Breast epithelium (tissue), 4 donors: ENCODE data around the gene PKD2. TPM values are rescaled to one million over a fixed set of nuclear protein-coding genes. Genes with fewer than 3 reads are reported as not detected.
"Not testable (repeated sequence)": the region's sequence is repeated elsewhere in the genome, so short reads cannot be mapped to it uniquely, and the experiment has no call there.

Experiments used
- DNase-seq, 2 donors: peaks; one replicate each; pipeline ENCODE4 v3.0.0-alpha.2; 2019; ENCODE audit warnings: low spot score in 2 of 2
- H3K27ac ChIP-seq, 2 donors: fragments of 200-600 bp; sonication (generic) in 1 of 2; one replicate each; pipeline ENCODE4 v1.5.1; 2016 to 2019; ENCODE audit warnings: mild to moderate bottlenecking in 1 of 2
- H3K27me3 ChIP-seq, 2 donors: fragments of 200-600 bp; sonication (generic) in 1 of 2; one replicate each; pipeline versions ENCODE4 v1.5.1 to v1.6.0; 2017 to 2019; ENCODE audit warnings: control low read depth in 1 of 2, mild to moderate bottlenecking in 1 of 2
- H3K36me3 ChIP-seq: fragments of 200-600 bp; one replicate; pipeline ENCODE4 v1.5.1; 2019
- H3K4me1 ChIP-seq, 2 donors: fragments of 200-600 bp; sonication (generic); one replicate each; pipeline ENCODE4 v1.5.1; 2016 to 2019; ENCODE audit warnings: control low read depth in 1 of 2
- H3K4me3 ChIP-seq, 3 donors: fragments of 200-600 bp; sonication (generic); 1 replicate in 2 of 3; 2 replicates in 1 of 3; pipeline ENCODE4 v1.5.1; 2016 to 2019; ENCODE audit warnings: mild to moderate bottlenecking in 3 of 3, moderate library complexity in 2 of 3
- H3K9me3 ChIP-seq, 2 donors: fragments of 200-600 bp; sonication (generic) in 1 of 2; one replicate each; pipeline ENCODE4 v1.5.1; 2016 to 2019; ENCODE audit warnings: control low read depth in 1 of 2
- CTCF ChIP-seq, 3 donors: fragments of 450-650 bp; IDR thresholded peaks; one replicate each; pipeline ENCODE4 v1.5.1; 2016 to 2017; ENCODE audit warnings: antibody characterized with exemption in 3 of 3, mild to moderate bottlenecking in 3 of 3, moderate library complexity in 3 of 3
- POLR2A ChIP-seq: fragments of 450-650 bp; IDR thresholded peaks from one replicate; pipeline ENCODE4 v1.6.1; 2016; ENCODE audit warnings: antibody characterized with exemption, mild to moderate bottlenecking, moderate library complexity
- POLR2AphosphoS5 ChIP-seq, 3 donors: sonication (generic); formaldehyde crosslinking; IDR thresholded peaks; one replicate each; pipeline ENCODE4 v1.6.1; 2017; ENCODE audit warnings: antibody characterized with exemption in 3 of 3
- intact Hi-C: fragments of 100-400 bp; cut with DNase I; formaldehyde crosslinking; loops from one replicate; pipeline ENCODE4 v1.15.1; 2023; ENCODE audit warnings: low total_unique reads
- total RNA-seq, 3 donors: library from RNA; depleted of rRNA; stranded (reverse); fragments of >200 nt; gene quantifications; one replicate each; pipeline ENCODE4 v1.1.0, GENCODE V29; 2016

Gene PKD2
- total RNA-seq, 3 donors from 2014 or later, result 60.0 to 66.2 (median 61.3) TPM

DNA sequence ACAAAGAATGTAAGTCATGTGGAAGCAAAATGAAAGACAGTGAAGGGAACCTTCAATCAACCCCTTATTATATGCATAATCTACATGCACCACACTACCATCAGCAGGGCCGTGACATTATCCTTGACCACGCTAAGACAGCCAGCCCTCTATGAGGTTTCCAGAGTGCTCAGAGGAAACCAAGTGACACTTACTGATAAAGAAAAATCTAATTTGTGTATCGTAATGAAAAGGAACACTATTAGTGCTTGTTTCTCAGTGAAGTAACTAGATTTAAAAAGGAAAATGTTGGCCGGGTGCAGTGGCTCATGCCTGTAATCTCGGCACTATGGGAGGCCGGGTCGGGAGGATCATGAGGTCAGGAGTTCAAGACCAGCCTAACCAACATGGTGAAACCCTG lies 94.6 kb downstream of the PKD2 start:
- no peaks in the 10 kb centered on the region for H3K27me3 ChIP-seq
- H3K27ac ChIP-seq, result no peak overlapping the region
- intact Hi-C loops, result no loop called here
- no peak for DNase-seq
- no peak overlapping the region for H3K4me3 ChIP-seq
- H3K36me3 ChIP-seq, result no peaks in the 10 kb centered on the region
- no peak for TF ChIP-seq POLR2AphosphoS5 (IDR thresholded peaks at IDR 0.05)
- TF ChIP-seq CTCF (IDR thresholded peaks at IDR 0.05), result no peak
- TF ChIP-seq POLR2A, result no peak
- H3K9me3 ChIP-seq, result no peaks in the 10 kb centered on the region
- no peaks in the 10 kb centered on the region for H3K4me1 ChIP-seq

- Histone ChIP-seq H3K27me3 (no peaks in the 10 kb centered on the region), H3K4me1 (no peaks in the 10 kb centered on the region), H3K27ac (peak overlapping the region in 1 of 2 donors; percentile 62), H3K9me3 (no peaks in the 10 kb centered on the region), H3K4me3 (no peak overlapping the region), H3K36me3 (no peaks in the 10 kb centered on the region)
- TF ChIP-seq POLR2AphosphoS5 (IDR thresholded peaks at IDR 0.05) (no peak), POLR2A (no peak), CTCF (IDR thresholded peaks at IDR 0.05) (no peak)
- intact Hi-C loops, result no loop called here
- DNase-seq, result no peak
Observed at GRCh38 chr4:88104902-88105610, 97.6 kb downstream of the PKD2 start.

DNA sequence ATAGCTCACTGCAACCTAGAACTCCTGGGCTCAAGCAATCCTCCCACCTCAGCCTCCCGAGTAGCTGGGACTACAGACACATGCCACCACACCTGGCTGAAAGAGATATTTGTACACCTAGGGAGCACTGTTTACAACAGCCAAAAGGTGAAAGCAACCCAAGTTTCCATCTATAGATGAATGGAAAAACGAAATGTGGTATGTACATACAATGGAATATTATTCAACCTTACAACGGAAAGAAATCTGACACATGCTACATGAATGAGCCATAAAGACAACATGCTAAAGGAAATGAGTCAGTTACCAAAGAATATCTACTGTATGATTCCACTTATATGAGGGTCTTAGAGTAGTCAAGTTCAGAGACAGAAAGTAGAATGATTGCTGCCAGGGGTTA lies 98.8 kb downstream of the PKD2 start:
- no peaks in the 10 kb centered on the region for H3K4me1 ChIP-seq
- no peaks in the 10 kb centered on the region for H3K9me3 ChIP-seq
- no peak overlapping the region for H3K4me3 ChIP-seq
- no peaks in the 10 kb centered on the region for H3K27me3 ChIP-seq
- TF ChIP-seq POLR2AphosphoS5 (IDR thresholded peaks at IDR 0.05) (no peak), POLR2A (no peak), CTCF (IDR thresholded peaks at IDR 0.05) (no peak)
- DNase-seq, result no peak
- intact Hi-C loops, result no loop called here
- H3K36me3 ChIP-seq, result no peaks in the 10 kb centered on the region
- H3K27ac ChIP-seq, result no peak overlapping the region

GRCh38 chr4:88107406-88108107 lies 100.1 kb downstream of the PKD2 start:
- H3K27me3 ChIP-seq, result no peaks in the 10 kb centered on the region
- H3K9me3 ChIP-seq, result no peaks in the 10 kb centered on the region
- H3K36me3 ChIP-seq, result no peaks in the 10 kb centered on the region
- no peak overlapping the region for H3K4me3 ChIP-seq
- no peaks in the 10 kb centered on the region for H3K4me1 ChIP-seq
- no peak for TF ChIP-seq POLR2A
- TF ChIP-seq CTCF (IDR thresholded peaks at IDR 0.05), result no peak
- no peak for TF ChIP-seq POLR2AphosphoS5 (IDR thresholded peaks at IDR 0.05)
- no peak for DNase-seq
- peak overlapping the region in 1 of 2 donors; percentile 25 for H3K27ac ChIP-seq
- intact Hi-C loops, result no loop called here

DNA sequence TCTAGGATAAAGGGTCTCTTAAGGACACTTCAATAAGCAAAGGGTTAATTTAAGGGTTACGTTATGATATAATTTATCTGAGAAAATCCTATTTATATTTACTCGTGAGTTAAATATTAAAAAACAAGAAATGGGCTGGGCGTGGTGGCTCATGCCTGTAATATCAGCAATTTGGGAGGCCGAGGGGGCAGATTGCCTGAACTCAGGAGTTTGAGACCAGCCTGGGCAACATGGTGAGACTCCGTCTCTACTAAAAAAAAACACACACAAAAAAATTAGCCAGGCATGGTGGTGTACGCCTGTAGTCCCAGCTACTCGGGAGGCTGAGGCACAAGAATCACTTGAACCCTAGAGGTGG lies 100.7 kb downstream of the PKD2 start:
- H3K36me3 ChIP-seq, H3K27me3 ChIP-seq, intact Hi-C loops, H3K27ac ChIP-seq, H3K4me1 ChIP-seq, H3K4me3 ChIP-seq, DNase-seq, H3K9me3 ChIP-seq: not testable (repeated sequence)
